GM21737 (cell line): ENCODE data around the gene PDF.
A peak's percentile ranks its signal among the peaks of the same experiment; 100 is the strongest.
"Not testable (repeated sequence)": the region's sequence is repeated elsewhere in the genome, so short reads cannot be mapped to it uniquely, and the experiment has no call there.

Experiments used
- ATAC-seq: cut with Tn5 transposase; IDR thresholded peaks from one replicate; pipeline ENCODE4 v1.9.1; 2021; ENCODE audit warnings: mild to moderate bottlenecking, moderate library complexity; ENCODE audit not compliant: unreplicated experiment

PDF gene, protein sequence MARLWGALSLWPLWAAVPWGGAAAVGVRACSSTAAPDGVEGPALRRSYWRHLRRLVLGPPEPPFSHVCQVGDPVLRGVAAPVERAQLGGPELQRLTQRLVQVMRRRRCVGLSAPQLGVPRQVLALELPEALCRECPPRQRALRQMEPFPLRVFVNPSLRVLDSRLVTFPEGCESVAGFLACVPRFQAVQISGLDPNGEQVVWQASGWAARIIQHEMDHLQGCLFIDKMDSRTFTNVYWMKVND

DNA sequence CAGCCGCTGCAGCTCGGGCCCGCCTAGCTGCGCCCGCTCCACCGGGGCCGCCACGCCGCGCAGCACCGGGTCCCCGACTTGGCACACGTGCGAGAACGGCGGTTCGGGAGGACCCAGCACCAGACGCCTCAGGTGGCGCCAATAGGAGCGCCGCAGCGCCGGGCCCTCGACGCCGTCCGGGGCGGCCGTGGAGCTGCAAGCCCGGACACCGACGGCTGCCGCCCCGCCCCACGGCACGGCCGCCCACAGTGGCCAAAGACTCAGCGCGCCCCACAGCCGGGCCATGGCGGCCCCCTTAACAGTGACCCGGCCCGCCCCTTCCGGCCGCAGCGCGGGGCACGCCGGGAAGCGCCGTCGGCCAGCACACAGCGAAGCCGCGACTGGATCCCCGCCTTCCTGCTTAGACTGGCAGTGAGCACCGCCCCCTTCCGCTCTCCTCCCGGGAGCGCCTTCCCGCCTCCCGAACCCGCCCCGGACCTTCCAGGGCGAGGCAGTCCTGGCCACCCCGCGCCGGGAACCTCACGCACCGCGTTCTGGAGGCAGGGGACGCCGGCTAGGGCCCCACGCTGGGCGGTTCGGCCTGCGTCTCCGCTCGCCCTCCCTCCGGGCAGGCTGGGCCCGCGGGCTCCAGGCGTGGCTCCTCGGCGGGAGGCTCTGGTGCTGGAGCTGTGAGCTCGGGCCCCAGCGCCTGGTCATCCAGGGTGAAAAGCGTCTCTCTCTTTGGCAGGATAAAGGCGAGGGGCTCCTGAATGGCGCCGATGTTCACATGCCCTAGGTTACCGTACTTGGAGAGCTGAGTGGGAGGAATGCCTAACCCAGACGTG, at the start of gene PDF:
TSS of gene PDF (minus strand) at position 303 of the 824 bp plus-strand sequence. CDS start at position 285, 18 bp downstream.
- ATAC-seq: peak; percentile 88

DNA sequence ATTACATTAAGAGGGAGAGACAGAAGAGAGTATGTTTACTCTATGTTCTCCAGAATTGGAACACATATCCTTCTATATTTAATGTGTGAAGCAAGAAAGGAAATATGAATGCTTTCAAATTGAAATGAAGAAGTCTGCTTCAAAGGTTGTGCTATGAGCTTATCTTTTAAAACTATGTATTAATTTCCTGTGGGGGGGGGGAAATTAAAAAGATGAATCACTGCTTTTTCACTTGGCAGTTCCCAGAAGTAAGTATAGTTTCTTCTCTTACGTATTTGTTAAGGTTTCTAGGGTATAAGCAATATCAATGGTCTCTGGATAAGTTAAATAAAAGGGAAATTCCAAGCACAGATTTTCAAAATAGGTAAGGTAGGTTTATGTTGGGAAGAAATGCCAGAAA, 48.4 kb upstream of the PDF start:
- no peak for ATAC-seq

- ATAC-seq: no peak
Measured at GRCh38 chr16:69378036-69378435, 47.6 kb upstream of the PDF start.

- no peak for ATAC-seq
Measured at GRCh38 chr16:69376393-69377059, 46.1 kb upstream of the PDF start.

- no peak for ATAC-seq
Measured at GRCh38 chr16:69373019-69373418, 42.6 kb upstream of the PDF start.

- no peak for ATAC-seq
Measured at GRCh38 chr16:69371564-69371963, 41.2 kb upstream of the PDF start.

DNA sequence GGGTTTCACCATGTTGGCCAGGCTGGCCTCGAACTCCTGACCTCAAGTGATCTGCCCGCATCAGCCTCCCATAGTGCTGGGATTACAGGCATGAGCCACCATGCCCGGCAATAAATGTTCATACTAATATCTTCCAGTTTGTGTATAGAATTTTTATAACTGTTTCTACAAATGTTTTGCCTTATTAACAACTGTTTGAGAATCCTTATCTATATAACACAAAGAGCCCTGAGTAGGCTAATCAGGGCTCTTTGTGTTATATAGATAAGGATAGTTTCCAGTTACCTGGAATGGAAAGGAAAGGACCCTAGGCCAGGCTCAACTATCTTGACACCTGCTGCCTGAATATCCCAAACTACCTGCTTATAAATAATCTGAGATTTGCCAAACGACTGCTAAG, 38.5 kb upstream of the PDF start:
- ATAC-seq: no peak

- no peak for ATAC-seq
Measured at GRCh38 chr16:69367980-69368379, 37.6 kb upstream of the PDF start.

GRCh38 chr16:69366431-69366830, 36.0 kb upstream of the PDF start:
- no peak for ATAC-seq

DNA sequence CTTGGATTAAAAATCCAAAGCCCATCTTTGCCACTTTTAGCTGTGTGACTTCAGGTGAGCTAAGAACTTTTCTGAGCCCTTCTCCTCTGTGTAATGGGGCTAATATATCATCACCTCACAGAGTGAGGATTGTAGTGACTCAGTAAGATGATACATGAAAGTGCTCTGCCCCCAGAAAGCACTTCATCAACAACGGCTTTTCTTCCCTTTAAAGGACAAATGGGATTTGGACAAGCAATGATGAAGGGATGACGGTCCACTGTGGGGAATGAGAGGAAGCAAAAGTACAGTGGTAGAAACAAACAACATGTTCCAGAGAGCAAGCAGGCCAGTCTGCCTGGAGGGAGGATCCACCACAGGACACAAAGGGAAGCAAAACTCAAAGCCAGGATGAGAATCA, 35.5 kb upstream of the PDF start:
- ATAC-seq: no peak

DNA sequence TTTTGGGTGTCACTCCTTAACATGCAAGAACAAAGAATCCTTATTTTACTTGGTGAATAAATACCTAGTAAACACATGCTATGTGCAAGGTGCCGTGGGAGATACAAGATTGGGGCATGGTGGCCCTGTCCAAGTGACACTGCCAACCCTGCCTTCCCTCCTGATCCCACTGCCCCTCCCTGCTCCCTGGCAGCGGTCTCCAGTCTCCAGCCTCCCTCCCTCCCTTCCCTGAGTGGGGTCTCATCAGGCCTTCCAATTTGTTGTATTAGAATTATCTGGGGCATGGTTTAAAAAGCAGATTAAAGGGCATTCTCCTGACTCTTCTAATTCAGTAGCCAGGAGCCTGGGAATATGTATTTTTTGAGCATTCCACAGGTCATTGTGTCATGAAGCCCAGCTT, 33.7 kb upstream of the PDF start:
- ATAC-seq: no peak

DNA sequence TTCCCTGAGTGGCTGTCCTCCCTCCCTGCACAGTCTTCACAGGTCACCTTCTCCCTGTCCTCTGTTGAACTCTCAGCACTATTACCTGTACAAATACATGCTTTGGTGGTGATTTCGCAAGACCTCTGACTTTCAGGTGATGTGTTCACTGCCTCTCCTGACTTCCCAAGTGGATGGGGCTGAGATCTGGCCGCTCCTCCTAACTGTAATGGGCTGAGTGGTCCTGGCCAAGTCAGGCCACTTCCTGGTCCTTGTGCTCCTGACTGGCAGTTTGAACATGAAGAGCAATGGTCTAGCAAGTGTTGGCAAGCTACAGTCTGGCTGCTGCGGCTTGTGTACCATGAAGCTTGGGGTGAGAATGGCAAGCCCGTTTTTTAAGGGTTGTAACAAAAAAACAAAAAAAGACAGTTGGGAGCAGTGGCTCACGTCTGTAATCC, 32.9 kb upstream of the PDF start:
- no peak for ATAC-seq

GRCh38 chr16:69360070-69360469, 29.7 kb upstream of the PDF start:
- not testable (repeated sequence) for ATAC-seq

DNA sequence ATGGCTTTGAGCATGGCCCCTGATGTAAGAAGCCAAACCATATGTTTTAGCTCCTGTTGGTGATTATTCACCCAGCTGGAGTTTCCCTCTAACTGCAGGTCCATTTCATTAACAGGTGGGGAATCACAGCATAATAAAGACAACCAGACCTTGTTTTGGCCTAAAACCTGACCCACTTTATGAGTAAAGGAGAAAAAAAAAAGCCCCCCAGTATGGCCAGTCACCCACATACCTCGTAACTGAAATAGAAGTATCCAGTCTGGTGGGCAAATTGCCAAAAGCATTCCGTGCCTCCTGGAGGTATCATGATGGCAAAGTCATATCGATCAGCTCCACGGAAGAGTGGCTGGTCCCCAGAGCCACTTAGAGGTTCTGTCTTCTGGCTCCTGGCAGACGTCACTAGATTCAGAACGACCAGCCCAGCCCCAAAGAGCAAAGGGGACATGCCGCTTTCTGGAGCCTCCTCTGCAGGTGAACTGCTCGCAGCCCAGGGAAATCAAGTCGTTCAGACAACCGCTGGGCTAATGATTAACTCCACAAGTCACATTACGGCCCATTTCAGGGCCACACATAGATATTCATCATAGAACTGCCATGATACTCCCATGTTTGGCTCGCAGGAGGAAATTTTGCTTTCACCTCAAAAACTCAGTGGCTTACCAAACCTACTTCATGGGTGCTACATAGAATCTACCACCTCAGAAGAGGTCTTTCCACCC, 21.1 kb upstream of the PDF start, which contains the start of gene TMED6:
TSS of gene TMED6 (minus strand) at position 478 of the 719 bp plus-strand sequence. CDS start at position 445, 33 bp downstream.
- ATAC-seq: no peak

DNA sequence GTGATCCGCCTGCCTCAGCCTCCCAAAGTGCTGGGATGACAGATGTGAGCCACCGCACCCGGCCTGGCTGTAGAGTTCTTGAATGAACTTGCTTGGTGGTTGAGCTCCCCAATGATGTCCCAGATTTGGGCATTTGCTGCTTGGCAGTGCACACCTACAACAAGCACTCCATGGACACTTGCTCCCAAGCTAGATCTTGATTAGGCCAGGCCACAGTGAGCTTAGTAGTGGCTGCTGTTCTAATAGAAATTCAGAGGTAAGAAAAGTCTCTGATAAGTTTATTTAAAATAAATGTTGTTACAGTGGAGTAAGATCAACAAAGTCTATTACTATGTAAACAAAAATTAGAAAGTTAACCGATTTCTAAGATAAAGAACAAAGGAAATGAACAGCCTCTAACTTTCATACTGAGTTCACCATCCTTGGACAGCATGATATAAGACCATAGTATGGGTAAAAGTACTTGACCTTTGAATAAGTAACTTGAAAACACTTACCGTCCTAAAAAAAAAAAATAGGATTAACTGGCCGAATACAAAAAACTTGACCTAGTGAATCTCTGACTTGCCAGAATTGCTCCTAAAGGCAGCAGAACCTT, 20.2 kb upstream of the PDF start:
- no peak for ATAC-seq

- ATAC-seq: no peak
Measured at GRCh38 chr16:69349536-69349935, 19.1 kb upstream of the PDF start.

DNA sequence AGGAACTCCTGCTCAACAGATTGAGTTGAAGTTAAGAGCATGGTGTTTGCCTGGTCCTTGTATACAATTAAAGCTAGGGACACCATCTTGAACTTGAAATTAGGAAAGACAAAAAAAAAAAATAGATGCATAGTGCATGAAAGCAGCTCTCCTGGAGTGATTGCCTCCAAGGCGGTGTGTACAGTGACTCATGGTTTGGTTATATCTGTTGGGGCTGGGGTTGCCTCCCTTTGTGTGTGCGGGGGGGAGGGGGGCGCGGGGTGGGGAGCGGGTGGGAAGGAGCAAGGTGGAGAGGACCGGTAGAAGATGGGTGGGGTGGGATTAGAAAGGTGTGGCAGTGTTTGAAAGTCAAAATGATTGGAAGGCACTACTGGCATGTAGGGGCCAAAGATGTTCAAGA, 17.8 kb upstream of the PDF start:
- no peak for ATAC-seq

DNA sequence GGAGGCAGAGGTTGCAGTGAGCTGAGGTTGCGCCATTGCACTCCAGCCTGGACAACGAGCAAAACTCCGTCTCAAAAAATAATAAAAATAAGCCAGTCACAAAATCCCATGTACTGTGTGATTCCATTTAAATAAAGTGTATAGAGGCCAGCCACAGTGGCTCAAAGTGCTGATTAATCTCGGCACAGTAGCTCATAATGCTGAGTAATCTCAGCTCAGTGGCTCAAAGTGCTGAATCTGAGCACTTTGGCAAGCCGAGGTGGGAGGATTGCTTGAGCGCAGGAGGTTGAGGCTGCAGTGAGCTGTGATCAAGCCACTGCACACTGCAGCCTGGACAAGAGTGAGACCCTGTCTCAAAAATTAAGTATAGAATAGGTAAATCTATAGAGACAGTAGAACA, 16.3 kb upstream of the PDF start:
- no peak for ATAC-seq

GRCh38 chr16:69345923-69346322, 15.5 kb upstream of the PDF start:
- no peak for ATAC-seq

- ATAC-seq: no peak
Measured at GRCh38 chr16:69344171-69344570, 13.8 kb upstream of the PDF start.
